ENCODE data around the gene P3H2. TPM values are rescaled to one million over a fixed set of nuclear protein-coding genes. Genes with fewer than 3 reads are reported as not detected.

The P3H2 gene
- total and polyA plus RNA-seq, 2 experiments from 2014 or later: 8.2 to 24.2 TPM

DNA sequence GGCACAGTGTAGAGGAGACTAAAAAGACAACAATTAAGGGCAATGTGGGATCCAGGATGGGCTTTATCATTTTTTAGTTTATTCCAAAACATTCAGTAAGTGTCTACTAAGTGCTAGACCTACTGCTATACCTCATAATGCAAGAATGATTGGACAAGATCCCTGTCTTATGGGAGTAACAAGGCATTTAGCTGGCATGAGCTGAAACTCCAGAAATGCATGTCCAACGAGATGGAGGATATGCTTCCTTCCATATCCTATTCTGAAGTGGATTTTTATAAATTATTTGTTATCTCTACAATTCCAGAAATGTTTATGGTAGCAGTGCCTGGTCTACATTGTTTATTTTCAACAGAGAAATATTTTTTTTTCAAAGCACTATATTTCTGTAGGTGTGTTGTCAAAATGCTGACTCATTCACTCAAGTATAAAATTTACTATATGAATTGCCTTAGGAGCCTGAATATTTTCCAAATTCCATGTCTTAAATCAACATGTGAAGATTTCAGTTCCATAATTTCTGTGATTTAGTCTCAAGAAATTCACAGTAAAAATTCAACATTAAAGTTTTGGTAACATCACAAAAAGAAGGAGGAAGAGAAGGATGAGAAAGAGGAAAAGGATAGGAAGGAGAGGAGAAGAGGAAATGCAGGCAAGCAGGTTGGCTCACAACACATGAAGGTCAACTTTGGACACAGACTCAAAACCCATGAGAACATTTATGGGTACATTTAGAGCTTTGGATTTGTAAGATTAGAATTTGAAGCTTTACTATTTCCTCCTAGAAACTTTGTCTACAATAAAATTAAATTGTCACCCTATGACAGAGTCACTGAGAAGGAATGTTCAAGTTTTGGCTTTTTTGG lies 88.6 kb downstream of the P3H2 start:
- H4K20me1 ChIP-seq (replicated peaks; ENCODE audit: insufficient read depth): no peaks in the 10 kb centered on the region
- H3K79me2 ChIP-seq (replicated peaks; ENCODE audit: insufficient read depth): no peaks in the 10 kb centered on the region
- H3K4me2 ChIP-seq: no peak overlapping the region
- TF ChIP-seq STAT1 (IDR thresholded peaks at IDR 0.05; ENCODE audit: unreplicated experiment) (no peak), ZNF331 (CRISPR knock-in tag; IDR thresholded peaks at IDR 0.05; ENCODE audit: low read depth) (no peak), EZH2phosphoT487 (IDR thresholded peaks at IDR 0.05; ENCODE audit: unreplicated experiment) (no peak), NANOG (IDR thresholded peaks at IDR 0.05; ENCODE audit: borderline replicate concordance) (no peak), JUNB (IDR thresholded peaks at IDR 0.05; ENCODE audit: unreplicated experiment) (no peak), EZH2 (IDR thresholded peaks at IDR 0.05; ENCODE audit: low read depth, unreplicated experiment) (no peak), ETS1 (IDR thresholded peaks at IDR 0.05) (no peak), ZNF114 (CRISPR knock-in tag; IDR thresholded peaks at IDR 0.05) (no peak), CREB1 (CRISPR knock-in tag; IDR thresholded peaks at IDR 0.05; ENCODE audit: low read depth) (no peak), POLR2AphosphoS5 (IDR thresholded peaks at IDR 0.05; ENCODE audit: low read depth) (no peak)
- TF ChIP-seq, protein P1, sequence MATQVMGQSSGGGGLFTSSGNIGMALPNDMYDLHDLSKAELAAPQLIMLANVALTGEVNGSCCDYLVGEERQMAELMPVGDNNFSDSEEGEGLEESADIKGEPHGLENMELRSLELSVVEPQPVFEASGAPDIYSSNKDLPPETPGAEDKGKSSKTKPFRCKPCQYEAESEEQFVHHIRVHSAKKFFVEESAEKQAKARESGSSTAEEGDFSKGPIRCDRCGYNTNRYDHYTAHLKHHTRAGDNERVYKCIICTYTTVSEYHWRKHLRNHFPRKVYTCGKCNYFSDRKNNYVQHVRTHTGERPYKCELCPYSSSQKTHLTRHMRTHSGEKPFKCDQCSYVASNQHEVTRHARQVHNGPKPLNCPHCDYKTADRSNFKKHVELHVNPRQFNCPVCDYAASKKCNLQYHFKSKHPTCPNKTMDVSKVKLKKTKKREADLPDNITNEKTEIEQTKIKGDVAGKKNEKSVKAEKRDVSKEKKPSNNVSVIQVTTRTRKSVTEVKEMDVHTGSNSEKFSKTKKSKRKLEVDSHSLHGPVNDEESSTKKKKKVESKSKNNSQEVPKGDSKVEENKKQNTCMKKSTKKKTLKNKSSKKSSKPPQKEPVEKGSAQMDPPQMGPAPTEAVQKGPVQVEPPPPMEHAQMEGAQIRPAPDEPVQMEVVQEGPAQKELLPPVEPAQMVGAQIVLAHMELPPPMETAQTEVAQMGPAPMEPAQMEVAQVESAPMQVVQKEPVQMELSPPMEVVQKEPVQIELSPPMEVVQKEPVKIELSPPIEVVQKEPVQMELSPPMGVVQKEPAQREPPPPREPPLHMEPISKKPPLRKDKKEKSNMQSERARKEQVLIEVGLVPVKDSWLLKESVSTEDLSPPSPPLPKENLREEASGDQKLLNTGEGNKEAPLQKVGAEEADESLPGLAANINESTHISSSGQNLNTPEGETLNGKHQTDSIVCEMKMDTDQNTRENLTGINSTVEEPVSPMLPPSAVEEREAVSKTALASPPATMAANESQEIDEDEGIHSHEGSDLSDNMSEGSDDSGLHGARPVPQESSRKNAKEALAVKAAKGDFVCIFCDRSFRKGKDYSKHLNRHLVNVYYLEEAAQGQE (IDR thresholded peaks at IDR 0.05; ENCODE audit: unreplicated experiment): no peak
- TF ChIP-seq, protein P2, sequence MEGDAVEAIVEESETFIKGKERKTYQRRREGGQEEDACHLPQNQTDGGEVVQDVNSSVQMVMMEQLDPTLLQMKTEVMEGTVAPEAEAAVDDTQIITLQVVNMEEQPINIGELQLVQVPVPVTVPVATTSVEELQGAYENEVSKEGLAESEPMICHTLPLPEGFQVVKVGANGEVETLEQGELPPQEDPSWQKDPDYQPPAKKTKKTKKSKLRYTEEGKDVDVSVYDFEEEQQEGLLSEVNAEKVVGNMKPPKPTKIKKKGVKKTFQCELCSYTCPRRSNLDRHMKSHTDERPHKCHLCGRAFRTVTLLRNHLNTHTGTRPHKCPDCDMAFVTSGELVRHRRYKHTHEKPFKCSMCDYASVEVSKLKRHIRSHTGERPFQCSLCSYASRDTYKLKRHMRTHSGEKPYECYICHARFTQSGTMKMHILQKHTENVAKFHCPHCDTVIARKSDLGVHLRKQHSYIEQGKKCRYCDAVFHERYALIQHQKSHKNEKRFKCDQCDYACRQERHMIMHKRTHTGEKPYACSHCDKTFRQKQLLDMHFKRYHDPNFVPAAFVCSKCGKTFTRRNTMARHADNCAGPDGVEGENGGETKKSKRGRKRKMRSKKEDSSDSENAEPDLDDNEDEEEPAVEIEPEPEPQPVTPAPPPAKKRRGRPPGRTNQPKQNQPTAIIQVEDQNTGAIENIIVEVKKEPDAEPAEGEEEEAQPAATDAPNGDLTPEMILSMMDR (conservative IDR thresholded peaks at IDR 0.05; ENCODE audit: low read depth in 2 of 2): no peak
- TF ChIP-seq, protein P3, sequence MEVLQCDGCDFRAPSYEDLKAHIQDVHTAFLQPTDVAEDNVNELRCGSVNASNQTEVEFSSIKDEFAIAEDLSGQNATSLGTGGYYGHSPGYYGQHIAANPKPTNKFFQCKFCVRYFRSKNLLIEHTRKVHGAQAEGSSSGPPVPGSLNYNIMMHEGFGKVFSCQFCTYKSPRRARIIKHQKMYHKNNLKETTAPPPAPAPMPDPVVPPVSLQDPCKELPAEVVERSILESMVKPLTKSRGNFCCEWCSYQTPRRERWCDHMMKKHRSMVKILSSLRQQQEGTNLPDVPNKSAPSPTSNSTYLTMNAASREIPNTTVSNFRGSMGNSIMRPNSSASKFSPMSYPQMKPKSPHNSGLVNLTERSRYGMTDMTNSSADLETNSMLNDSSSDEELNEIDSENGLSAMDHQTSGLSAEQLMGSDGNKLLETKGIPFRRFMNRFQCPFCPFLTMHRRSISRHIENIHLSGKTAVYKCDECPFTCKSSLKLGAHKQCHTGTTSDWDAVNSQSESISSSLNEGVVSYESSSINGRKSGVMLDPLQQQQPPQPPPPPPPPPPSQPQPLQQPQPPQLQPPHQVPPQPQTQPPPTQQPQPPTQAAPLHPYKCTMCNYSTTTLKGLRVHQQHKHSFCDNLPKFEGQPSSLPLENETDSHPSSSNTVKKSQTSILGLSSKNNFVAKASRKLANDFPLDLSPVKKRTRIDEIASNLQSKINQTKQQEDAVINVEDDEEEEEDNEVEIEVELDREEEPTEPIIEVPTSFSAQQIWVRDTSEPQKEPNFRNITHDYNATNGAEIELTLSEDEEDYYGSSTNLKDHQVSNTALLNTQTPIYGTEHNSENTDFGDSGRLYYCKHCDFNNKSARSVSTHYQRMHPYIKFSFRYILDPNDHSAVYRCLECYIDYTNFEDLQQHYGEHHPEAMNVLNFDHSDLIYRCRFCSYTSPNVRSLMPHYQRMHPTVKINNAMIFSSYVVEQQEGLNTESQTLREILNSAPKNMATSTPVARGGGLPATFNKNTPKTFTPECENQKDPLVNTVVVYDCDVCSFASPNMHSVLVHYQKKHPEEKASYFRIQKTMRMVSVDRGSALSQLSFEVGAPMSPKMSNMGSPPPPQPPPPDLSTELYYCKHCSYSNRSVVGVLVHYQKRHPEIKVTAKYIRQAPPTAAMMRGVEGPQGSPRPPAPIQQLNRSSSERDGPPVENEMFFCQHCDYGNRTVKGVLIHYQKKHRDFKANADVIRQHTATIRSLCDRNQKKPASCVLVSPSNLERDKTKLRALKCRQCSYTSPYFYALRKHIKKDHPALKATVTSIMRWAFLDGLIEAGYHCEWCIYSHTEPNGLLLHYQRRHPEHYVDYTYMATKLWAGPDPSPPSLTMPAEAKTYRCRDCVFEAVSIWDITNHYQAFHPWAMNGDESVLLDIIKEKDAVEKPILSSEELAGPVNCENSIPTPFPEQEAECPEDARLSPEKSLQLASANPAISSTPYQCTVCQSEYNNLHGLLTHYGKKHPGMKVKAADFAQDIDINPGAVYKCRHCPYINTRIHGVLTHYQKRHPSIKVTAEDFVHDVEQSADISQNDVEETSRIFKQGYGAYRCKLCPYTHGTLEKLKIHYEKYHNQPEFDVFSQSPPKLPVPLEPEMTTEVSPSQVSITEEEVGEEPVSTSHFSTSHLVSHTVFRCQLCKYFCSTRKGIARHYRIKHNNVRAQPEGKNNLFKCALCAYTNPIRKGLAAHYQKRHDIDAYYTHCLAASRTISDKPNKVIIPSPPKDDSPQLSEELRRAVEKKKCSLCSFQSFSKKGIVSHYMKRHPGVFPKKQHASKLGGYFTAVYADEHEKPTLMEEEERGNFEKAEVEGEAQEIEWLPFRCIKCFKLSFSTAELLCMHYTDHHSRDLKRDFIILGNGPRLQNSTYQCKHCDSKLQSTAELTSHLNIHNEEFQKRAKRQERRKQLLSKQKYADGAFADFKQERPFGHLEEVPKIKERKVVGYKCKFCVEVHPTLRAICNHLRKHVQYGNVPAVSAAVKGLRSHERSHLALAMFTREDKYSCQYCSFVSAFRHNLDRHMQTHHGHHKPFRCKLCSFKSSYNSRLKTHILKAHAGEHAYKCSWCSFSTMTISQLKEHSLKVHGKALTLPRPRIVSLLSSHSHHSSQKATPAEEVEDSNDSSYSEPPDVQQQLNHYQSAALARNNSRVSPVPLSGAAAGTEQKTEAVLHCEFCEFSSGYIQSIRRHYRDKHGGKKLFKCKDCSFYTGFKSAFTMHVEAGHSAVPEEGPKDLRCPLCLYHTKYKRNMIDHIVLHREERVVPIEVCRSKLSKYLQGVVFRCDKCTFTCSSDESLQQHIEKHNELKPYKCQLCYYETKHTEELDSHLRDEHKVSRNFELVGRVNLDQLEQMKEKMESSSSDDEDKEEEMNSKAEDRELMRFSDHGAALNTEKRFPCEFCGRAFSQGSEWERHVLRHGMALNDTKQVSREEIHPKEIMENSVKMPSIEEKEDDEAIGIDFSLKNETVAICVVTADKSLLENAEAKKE (CRISPR knock-in tag; IDR thresholded peaks at IDR 0.05): no peak
- no peak overlapping the region for H3K4me3 ChIP-seq
- Mint-ChIP-seq H3K27ac (peak overlapping the region; percentile 89), H3K4me3 (no peak overlapping the region; the same call in 2 of the 3 replicates), H3K27me3 (ENCODE audit: insufficient read depth, low read depth, poor library complexity) (no peaks in the 10 kb centered on the region), H3K36me3 (ENCODE audit: low read depth) (peaks cover 6% of the 10 kb centered on the region; the same call in 2 of the 3 replicates), H3K9me3 (no peaks in the 10 kb centered on the region; the same call in 1 of the 3 replicates), H3K4me1 (peaks cover 44% of the 10 kb centered on the region)
- H3K27ac ChIP-seq (ENCODE audit: low read depth): peak overlapping the region; percentile 34; the same call in 1 of the 2 replicates
- ATAC-seq (no peak), DNase-seq (ENCODE audit: low spot score) (no peak)
- H3K4me1 ChIP-seq (ENCODE audit: insufficient read depth): peaks cover 15% of the 10 kb centered on the region
- H3K36me3 ChIP-seq (ENCODE audit: insufficient read depth): no peaks in the 10 kb centered on the region
- no peak overlapping the region for H2AFZ ChIP-seq
- H3K27me3 ChIP-seq (ENCODE audit: insufficient read depth): no peaks in the 10 kb centered on the region
- no peaks in the 10 kb centered on the region for H3F3A ChIP-seq (replicated peaks; ENCODE audit: low read depth)
- no peaks in the 10 kb centered on the region for H3K9me2 ChIP-seq (ENCODE audit: insufficient read depth)

Measured in GM23338 (cell line).